Cardiac fibroblast (primary cell): Measurements from ENCODE around the gene GDAP2.
"Not testable (repeated sequence)": the region's sequence is repeated elsewhere in the genome, so short reads cannot be mapped to it uniquely, and the experiment has no call there.

Experiments used
- DNase-seq, 2 donors: peaks; one replicate each; pipeline versions ENCODE4 v3.0.0 to v3.0.0-alpha.2; 2010; ENCODE audit warnings: low read depth in 2 of 2
- H3K4me3 ChIP-seq, 2 donors: replicated peaks in 1 of 2; 1 replicate in 1 of 2; 2 replicates in 1 of 2; pipeline ENCODE4 v1.5.1; 2011; ENCODE audit warnings: low read depth in 2 of 2, low read length in 2 of 2, mild to moderate bottlenecking in 2 of 2, moderate library complexity in 1 of 2
- CTCF ChIP-seq: IDR thresholded peaks from one replicate; pipeline ENCODE4 v1.5.1; 2011; ENCODE audit warnings: low read depth, mild to moderate bottlenecking, low read length, inconsistent platforms

Gene GDAP2

DNA sequence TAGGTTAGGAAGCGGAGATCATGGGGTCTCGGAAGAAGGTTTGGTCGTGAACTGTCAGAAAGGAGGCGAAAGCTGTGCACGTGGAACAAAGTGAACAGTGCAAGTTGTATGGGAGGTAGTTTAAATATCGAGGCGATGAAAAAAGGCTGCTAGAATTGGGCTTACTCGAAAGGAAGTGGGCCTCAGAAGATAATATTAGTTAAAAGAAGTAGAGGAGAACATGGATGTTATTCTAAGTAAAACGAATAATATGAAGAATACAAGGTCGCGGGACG is 689 bp upstream of the GDAP2 start:
- H3K4me3 ChIP-seq, result peak overlapping the region; percentile 91 to 96
- no peak for TF ChIP-seq CTCF
- DNase-seq, result peak; percentile 1 to 4

- DNase-seq, result peak; percentile 63 to 72
- H3K4me3 ChIP-seq, result peak overlapping the region; percentile 91 to 96
- peak; percentile 11 for TF ChIP-seq CTCF
Observed at GRCh38 chr1:117928881-117929342, 509 bp downstream of the GDAP2 start.

GRCh38 chr1:117925981-117926380 is 3.4 kb downstream of the GDAP2 start:
- H3K4me3 ChIP-seq, result no peak overlapping the region
- TF ChIP-seq CTCF, result no peak
- no peak for DNase-seq

DNA sequence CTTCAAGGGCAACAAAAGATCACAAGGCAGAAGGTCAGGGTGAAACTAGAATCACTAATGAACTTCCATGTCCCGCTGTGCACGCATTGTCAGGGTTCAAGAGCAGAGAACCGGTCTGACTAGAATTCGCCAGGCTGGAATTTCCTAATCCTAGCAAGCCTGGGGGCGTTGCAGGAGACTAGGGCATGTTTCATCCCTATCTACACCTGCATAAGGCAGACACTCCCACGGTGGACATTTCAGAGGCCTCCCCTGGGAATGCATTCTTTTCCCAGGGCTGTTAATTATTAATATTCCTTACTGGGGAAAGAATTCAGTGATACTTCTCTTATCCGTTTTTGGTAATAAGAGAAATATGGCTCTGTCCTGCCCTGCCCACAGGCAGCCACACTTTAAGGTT is 6.7 kb downstream of the GDAP2 start:
- H3K4me3 ChIP-seq, DNase-seq: not testable (repeated sequence)

- H3K4me3 ChIP-seq, result no peak overlapping the region
- no peak for TF ChIP-seq CTCF
- no peak for DNase-seq
Observed at GRCh38 chr1:117921991-117922390, 7.4 kb downstream of the GDAP2 start.

- TF ChIP-seq CTCF, result no peak
Observed at GRCh38 chr1:117919376-117919775, 10.0 kb downstream of the GDAP2 start.

GRCh38 chr1:117911051-117911450 is 18.4 kb downstream of the GDAP2 start:
- TF ChIP-seq CTCF, result no peak
- DNase-seq, result no peak
- no peak overlapping the region for H3K4me3 ChIP-seq

More at GRCh38 chr1:117919376-117919775, 10.0 kb downstream of the GDAP2 start:
- DNase-seq, result no peak
- no peak overlapping the region for H3K4me3 ChIP-seq
